Esophagus (tissue), 2 donors: ENCODE data around the gene ABR. TPM values are rescaled to one million over a fixed set of nuclear protein-coding genes. Genes with fewer than 3 reads are reported as not detected.
A peak's percentile ranks its signal among the peaks of the same experiment; 100 is the strongest.
"Not testable (repeated sequence)": the region's sequence is repeated elsewhere in the genome, so short reads cannot be mapped to it uniquely, and the experiment has no call there.

Experiments
- H3K27ac ChIP-seq, 2 donors: one replicate each; pipeline ENCODE4 v1.5.1; 2013; ENCODE audit warnings: low read depth in 2 of 2, mild to moderate bottlenecking in 2 of 2, inconsistent platforms in 1 of 2, low read length in 1 of 2, moderate library complexity in 1 of 2
- H3K27me3 ChIP-seq, 2 donors: one replicate each; pipeline ENCODE4 v1.6.1; 2013; ENCODE audit warnings: low read length in 2 of 2, control low read depth in 1 of 2, mild to moderate bottlenecking in 1 of 2; ENCODE audit not compliant: insufficient read depth in 2 of 2, control insufficient read depth in 1 of 2
- H3K36me3 ChIP-seq, 2 donors: one replicate each; pipeline ENCODE4 v1.6.1; 2013; ENCODE audit warnings: low read length in 1 of 2; ENCODE audit not compliant: control insufficient read depth in 2 of 2, insufficient read depth in 2 of 2
- H3K4me1 ChIP-seq, 2 donors: one replicate each; pipeline ENCODE4 v1.6.1; 2013; ENCODE audit warnings: low read length in 1 of 2; ENCODE audit not compliant: control insufficient read depth in 2 of 2, insufficient read depth in 2 of 2
- H3K4me3 ChIP-seq, 2 donors: one replicate each; pipeline ENCODE4 v1.5.1; 2013; ENCODE audit warnings: low read length in 2 of 2, mild to moderate bottlenecking in 2 of 2, low read depth in 1 of 2, moderate library complexity in 1 of 2
- H3K9me3 ChIP-seq, 2 donors: one replicate each; pipeline ENCODE4 v1.6.1; 2013; ENCODE audit warnings: mild to moderate bottlenecking in 2 of 2, low read depth in 1 of 2, low read length in 1 of 2, moderate library complexity in 1 of 2; ENCODE audit not compliant: control insufficient read depth in 2 of 2, insufficient read depth in 1 of 2
- WGBS, 2 donors: extraction: QIAGEN DNeasy Blood & Tissue Kit; methylation state at CpG; one replicate each; pipeline ENCODE4 v1.1.7; 2013; 5-methylcytosine and 5-hydroxymethylcytosine counted together
- polyA plus RNA-seq, 2 donors: library from polyadenylated mRNA; stranded (reverse); fragments of 200-250 nt; gene quantifications; one replicate each; pipeline ENCODE4 v1.2.3, GENCODE V29; 2013
- donor health status: healthy with polysubstance abuse.
- donor health status: Bipolar disorder and iron deficiency.

Gene ABR
- polyA plus RNA-seq, 2 donors: 48.6 to 57.7 TPM

DNA sequence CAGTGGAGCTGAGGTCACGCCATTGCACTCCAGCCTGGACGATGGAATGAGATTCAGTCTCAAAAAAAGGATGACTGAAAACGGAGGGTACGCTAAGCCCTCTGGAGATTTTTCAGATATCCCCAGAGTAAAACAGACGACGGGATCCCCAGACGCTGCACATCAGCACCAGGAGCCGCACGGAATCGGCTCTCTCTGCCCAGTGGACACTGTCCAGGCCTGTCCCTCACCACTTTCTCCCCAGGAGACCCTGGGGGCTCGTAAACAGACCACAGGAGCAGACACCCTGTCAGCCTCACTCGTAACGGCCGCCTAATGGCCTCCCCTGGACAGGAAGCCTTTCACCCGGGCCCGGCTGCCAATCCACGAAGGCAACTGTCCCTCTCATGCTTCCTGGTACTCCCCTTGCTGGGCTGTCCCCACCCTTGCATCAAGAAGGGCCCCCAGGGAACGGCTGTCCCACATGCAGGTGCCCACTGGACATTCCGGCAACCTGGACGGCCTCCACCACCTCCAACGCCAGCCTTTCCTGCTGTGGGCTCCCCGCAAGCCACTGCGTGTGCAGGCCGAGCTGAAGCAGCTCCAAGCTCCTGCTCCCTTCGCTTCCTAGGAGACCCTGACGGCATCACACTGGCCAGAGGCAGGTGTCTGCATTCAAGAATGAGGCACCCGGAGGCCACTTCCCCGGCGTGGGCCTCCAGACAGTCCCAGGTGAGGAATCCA, 108.5 kb downstream of the ABR start:
- H3K4me1 ChIP-seq: peaks cover 0 to 8% of the 10 kb centered on the region in 2 donors
- no peak overlapping the region for H3K27ac ChIP-seq
- peaks cover 11 to 56% of the 10 kb centered on the region in 2 donors for H3K36me3 ChIP-seq
- no peaks in the 10 kb centered on the region for H3K27me3 ChIP-seq
- H3K4me3 ChIP-seq: no peak overlapping the region
- no peaks in the 10 kb centered on the region for H3K9me3 ChIP-seq
- WGBS, 2 donors: 93 to 95% methylated on average over 29 of the region's 29 CpGs

DNA sequence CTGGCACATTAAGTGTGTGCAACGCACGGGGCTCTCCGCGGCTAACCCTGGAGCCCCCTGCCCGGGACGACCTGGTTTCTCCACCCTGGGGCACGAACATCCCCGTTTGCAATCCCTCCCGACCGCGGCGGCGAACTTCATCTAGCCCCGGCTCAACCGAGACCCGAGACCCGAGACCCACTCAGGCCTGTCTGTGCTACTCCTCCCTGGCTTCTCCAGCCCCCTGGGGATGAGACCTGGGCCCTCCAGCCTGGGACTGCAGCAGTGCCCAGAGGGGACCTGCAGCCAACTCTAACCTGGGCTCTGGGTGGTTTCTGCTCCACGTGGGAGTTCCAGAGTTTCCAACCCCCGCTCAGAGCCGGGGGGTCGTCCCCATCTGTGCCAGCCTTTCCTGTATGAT, 109.4 kb downstream of the ABR start:
- Histone ChIP-seq H3K9me3 (no peaks in the 10 kb centered on the region), H3K27ac (no peak overlapping the region), H3K27me3 (no peaks in the 10 kb centered on the region), H3K36me3 (peaks cover 11 to 56% of the 10 kb centered on the region in 2 donors), H3K4me3 (no peak overlapping the region), H3K4me1 (peaks cover 0 to 8% of the 10 kb centered on the region in 2 donors)
- WGBS, 2 donors: 90% methylated on average over 21 of the region's 21 CpGs

DNA sequence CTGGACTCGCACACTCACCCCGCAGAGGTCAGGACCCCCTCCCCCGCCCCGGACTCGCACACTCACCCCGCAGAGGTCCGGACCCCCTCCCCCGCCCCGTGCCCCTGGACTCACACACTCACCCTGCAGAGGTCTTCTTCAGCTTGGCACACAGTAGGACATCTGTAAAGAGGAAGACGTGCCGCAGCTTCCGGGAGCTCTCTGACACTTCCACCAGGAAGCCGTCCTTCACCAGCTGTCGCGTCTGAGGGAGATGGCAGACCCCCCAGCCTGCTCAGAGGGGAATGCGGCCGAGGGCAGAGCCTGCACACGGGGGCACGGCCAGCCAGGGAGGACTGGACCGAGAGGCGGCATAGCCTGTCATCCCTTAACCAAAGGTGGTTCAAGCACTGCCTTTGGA, 109.9 kb downstream of the ABR start:
- Histone ChIP-seq H3K4me1 (peaks cover 0 to 8% of the 10 kb centered on the region in 2 donors), H3K27me3 (no peaks in the 10 kb centered on the region), H3K27ac (no peak overlapping the region), H3K9me3 (no peaks in the 10 kb centered on the region), H3K4me3 (no peak overlapping the region), H3K36me3 (peaks cover 11 to 52% of the 10 kb centered on the region in 2 donors)
- 94 to 96% methylated on average over 19 to 21 of the region's 21 CpGs for WGBS, 2 donors

DNA sequence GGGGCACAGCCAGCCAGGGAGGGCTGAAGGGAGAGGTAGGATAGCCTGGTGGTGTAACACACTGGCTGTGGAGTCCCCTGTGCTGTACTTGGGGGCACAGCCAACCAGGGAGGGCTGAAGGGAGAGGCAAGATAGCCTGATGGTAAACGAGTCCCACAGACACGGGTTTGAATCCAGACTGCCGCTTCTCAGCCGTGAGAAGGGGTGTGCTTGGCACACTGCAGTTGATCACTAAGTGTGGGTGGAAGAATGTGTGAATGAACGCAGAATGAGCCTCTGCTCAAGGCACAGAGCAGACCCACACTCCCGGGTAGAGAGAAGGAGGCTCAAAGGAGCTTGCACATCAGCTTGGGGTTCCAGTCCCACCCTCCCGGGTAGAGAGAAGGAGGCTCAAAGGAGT, 111.4 kb downstream of the ABR start:
- peaks cover 11 to 52% of the 10 kb centered on the region in 2 donors for H3K36me3 ChIP-seq
- no peak overlapping the region for H3K4me3 ChIP-seq
- H3K27ac ChIP-seq: peak overlapping the region in 1 of 2 donors; percentile 20
- H3K9me3 ChIP-seq: no peaks in the 10 kb centered on the region
- peaks cover 0 to 2% of the 10 kb centered on the region in 2 donors for H3K4me1 ChIP-seq
- WGBS, 2 donors: 91 to 94% methylated on average over 7 of the region's 7 CpGs
- H3K27me3 ChIP-seq: no peaks in the 10 kb centered on the region

DNA sequence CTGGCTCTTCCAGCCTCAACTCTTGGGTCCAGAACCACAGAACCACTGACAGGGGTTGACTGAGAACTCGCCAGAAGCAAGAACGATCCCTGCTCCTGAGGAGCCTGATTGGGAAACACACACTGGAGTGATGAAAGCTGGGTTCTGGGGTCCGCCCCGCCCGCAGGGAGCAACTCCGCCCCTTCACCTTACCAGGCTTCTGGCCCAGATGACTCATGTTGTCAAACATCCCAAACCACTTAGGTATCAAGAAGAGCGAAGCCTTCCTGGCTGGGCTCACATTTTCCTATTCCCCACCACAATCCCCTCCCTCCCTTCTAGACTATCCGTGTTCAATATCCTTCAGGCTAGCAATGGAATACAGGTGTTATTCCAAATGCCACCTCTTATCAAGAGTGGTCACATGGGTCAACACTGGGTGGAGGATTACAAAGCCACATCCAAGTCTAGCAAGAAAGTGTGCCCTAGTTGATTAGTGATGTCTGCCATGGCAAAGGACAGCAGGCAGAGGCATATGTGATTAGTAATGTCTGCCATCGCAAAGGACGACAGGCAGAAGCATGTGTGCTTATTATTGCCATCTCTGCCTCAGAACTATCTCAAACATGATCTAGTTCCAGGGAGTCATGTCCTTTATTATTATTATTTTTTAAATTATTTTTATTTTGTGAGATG, 112.4 kb downstream of the ABR start:
- peak overlapping the region in 1 of 2 donors; percentile 73 for H3K27ac ChIP-seq
- WGBS, 2 donors: 77 to 83% methylated on average over 10 of the region's 10 CpGs

DNA sequence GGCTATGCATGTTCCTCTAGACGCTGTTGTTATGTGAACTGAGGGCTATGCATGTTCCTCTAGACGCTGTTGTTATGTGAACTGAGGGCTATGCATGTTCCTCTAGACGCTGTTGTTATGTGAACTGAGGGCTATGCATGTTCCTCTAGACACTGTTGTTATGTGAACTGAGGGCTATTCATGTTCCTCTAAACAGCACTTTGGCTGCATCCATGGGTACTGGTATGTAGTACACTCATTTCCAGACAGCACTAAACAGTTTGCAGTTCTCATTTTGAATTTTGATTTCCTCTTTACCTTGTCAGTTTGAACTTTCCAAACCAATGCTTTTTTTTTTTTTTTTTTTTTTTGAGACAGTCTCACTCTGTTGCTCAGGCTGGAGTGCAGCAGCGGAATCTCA, 114.4 kb downstream of the ABR start:
- H3K4me1 ChIP-seq, H3K27me3 ChIP-seq, H3K4me3 ChIP-seq, H3K27ac ChIP-seq, H3K9me3 ChIP-seq: not testable (repeated sequence)
- 49 to 100% methylated on average over 1 to 2 of the region's 4 CpGs for WGBS, 2 donors
- H3K36me3 ChIP-seq: peaks cover 6 to 42% of the 10 kb centered on the region in 2 donors

More for the DNA sequence above, 112.4 kb downstream of the ABR start:
- peaks cover 0 to 2% of the 10 kb centered on the region in 2 donors for H3K4me1 ChIP-seq
- H3K4me3 ChIP-seq: no peak overlapping the region
- no peaks in the 10 kb centered on the region for H3K27me3 ChIP-seq
- peaks cover 8 to 52% of the 10 kb centered on the region in 2 donors for H3K36me3 ChIP-seq
- no peaks in the 10 kb centered on the region for H3K9me3 ChIP-seq

DNA sequence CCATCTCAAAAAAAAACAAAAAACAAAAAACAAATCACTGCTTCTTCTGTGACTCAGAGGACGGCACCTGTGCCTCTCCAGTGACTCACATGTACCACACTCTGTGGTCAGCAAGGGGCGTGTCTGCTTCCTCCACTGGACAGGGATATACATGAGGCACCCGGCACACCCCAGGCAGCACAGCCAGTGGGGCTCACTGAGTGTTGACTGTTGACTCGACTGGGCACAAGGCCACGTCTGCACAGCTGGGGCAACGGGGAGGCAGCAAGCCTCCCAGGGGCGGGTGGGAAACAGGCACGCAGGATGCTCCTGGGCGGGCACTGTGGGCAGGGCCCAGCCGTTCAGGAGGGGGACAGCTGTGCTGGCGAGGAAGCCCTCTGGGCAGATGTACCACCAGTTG, 118.8 kb downstream of the ABR start:
- H3K27ac ChIP-seq: peak overlapping the region; percentile 51 to 63

DNA sequence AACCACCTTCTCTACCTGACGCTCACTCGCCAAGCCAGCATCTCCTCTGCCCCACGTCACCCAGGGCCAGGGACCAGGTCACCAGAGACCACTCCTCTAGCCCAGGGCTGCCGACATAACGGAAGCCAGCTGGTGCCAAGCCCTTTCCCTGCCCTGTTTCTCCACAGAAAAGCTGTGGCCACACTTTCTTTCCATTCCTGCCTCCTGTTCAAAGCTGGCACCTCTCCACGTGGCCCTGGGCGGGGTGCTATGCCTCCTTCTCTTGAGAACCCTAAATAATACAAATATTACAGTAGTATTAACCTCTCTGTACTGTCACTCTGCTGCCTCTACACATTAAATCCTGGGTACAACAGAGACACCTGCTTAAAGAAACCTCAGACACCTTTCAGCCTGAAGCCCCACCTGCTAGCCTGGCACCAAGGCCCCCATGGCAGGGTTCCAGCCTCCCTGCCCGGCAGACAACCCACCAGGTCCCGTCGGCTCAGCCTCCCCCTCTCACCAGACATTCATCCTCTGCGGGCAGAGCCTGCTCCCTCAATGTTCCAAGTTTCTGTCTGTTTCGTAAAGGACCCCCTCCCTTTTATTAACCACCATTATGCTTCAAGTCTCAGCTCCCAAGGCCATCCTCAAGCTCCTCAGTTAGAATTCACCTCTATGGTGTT, 120.5 kb downstream of the ABR start:
- H3K4me1 ChIP-seq: no peaks in the 10 kb centered on the region
- no peaks in the 10 kb centered on the region for H3K27me3 ChIP-seq
- H3K4me3 ChIP-seq: no peak overlapping the region
- no peaks in the 10 kb centered on the region for H3K9me3 ChIP-seq
- H3K27ac ChIP-seq: no peak overlapping the region
- 88 to 89% methylated on average over 12 of the region's 12 CpGs for WGBS, 2 donors
- peaks cover 5 to 49% of the 10 kb centered on the region in 2 donors for H3K36me3 ChIP-seq

More for the DNA sequence above, 118.8 kb downstream of the ABR start:
- Histone ChIP-seq H3K4me1 (no peaks in the 10 kb centered on the region), H3K27me3 (no peaks in the 10 kb centered on the region), H3K4me3 (no peak overlapping the region), H3K9me3 (no peaks in the 10 kb centered on the region), H3K36me3 (peaks cover 5 to 43% of the 10 kb centered on the region in 2 donors)
- 53 to 58% methylated on average over 11 of the region's 11 CpGs for WGBS, 2 donors

DNA sequence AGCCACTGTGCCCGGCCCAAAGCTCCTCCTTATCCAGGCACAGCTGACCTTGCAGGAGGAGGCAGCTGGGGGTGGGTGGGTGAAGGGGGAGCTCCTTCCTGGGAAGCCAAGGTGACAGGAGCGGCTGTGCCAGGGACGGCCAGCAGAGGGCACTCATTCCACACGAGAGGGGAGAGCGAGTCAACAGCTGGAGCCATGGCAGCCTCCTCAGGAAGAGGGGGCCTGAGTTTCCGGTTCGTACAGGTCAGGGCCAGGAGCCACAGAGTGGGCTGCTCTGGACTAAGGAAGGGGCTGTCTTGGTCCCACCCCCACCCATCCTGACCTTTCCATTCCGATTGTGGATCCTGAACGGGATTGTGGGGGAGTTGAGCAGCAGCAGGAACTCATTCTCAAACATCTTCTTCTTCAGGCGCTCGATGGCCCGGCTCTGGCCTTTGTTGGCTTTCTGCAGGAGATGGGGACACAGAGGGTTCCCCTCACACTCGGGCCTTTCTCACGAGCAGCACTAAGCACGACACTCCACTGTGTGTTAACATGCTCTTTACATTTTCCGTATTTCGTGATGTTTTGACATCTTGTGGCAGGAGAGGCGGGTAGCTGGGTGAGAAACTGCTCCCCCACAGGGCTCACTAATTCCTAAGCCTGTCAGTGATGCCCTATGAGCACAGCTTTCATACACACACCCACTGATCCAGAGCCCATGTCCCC, 121.2 kb downstream of the ABR start:
- Histone ChIP-seq H3K4me3 (no peak overlapping the region), H3K36me3 (peaks cover 11 to 55% of the 10 kb centered on the region in 2 donors), H3K27me3 (no peaks in the 10 kb centered on the region), H3K27ac (no peak overlapping the region), H3K4me1 (no peaks in the 10 kb centered on the region), H3K9me3 (no peaks in the 10 kb centered on the region)
- WGBS, 2 donors: 90% methylated on average over 18 of the region's 18 CpGs
